Heart right ventricle (tissue), 16 donors: ENCODE results near the gene JADE1. TPM values are rescaled to one million over a fixed set of nuclear protein-coding genes. Genes with fewer than 3 reads are reported as not detected.

Experiments used
- ATAC-seq, 8 donors: fragments of 200-7000 bp; cut with Tn5 transposase; one replicate each; pipeline ENCODE4 v1.9.1; 2020; ENCODE audit warnings: mild to moderate bottlenecking in 8 of 8, moderate library complexity in 8 of 8, moderate number of reproducible peaks in 1 of 8
- DNase-seq, 2 donors: peaks; one replicate each; pipeline ENCODE4 v3.0.0-alpha.2; 2020
- H3K27ac ChIP-seq, 10 donors: fragments of 200-600 bp; sonication (generic) in 2 of 10; one replicate each; pipeline versions ENCODE4 v1.5.0 to v1.8.0; 2020 to 2022; ENCODE audit warnings: mild to moderate bottlenecking in 3 of 10
- H3K27me3 ChIP-seq, 7 donors: fragments of 200-600 bp; one replicate each; pipeline ENCODE4 v1.8.0; 2021 to 2022; ENCODE audit warnings: mild to moderate bottlenecking in 2 of 7
- H3K36me3 ChIP-seq, 9 donors: fragments of 200-600 bp; sonication (generic) in 1 of 9; one replicate each; pipeline versions ENCODE4 v1.5.0 to v1.8.0; 2020 to 2022; ENCODE audit warnings: mild to moderate bottlenecking in 2 of 9
- H3K4me1 ChIP-seq, 9 donors: fragments of 200-600 bp; sonication (generic) in 1 of 9; one replicate each; pipeline versions ENCODE4 v1.5.0 to v1.8.0; 2020 to 2022; ENCODE audit warnings: mild to moderate bottlenecking in 4 of 9
- H3K4me3 ChIP-seq, 10 donors: fragments of 200-600 bp; sonication (generic) in 2 of 10; one replicate each; pipeline versions ENCODE4 v1.5.0 to v1.8.0; 2020 to 2022; ENCODE audit warnings: mild to moderate bottlenecking in 7 of 10, moderate library complexity in 2 of 10
- H3K9me3 ChIP-seq, 11 donors: fragments of 200-600 bp in 10 of 11; sonication (generic) in 2 of 11; one replicate each; pipeline versions ENCODE4 v1.5.0 to v1.8.0; 2013 to 2022; ENCODE audit warnings: mild to moderate bottlenecking in 2 of 11, control low read depth in 1 of 11, moderate library complexity in 1 of 11
- WGBS, 2 donors: extraction: QIAGEN DNeasy Blood & Tissue Kit; methylation state at CpG; one replicate each; pipeline ENCODE4 v1.1.7; 2013; ENCODE audit warnings: inconsistent platforms in 1 of 2; 5-methylcytosine and 5-hydroxymethylcytosine counted together
- intact Hi-C, 10 donors: fragments of 100-400 bp; cut with DNase I; formaldehyde crosslinking; loops; one replicate each; pipeline versions ENCODE4 v1.11.1 to v1.14.2; 2022
- polyA plus RNA-seq, 2 donors: library from polyadenylated mRNA; stranded (reverse); fragments of 200-250 nt; gene quantifications; one replicate each; pipeline ENCODE4 v1.2.3, GENCODE V29; 2013
- total RNA-seq, 10 donors: library from RNA; stranded (reverse); fragmentation: NEBNext Ultra II Directional in 3 of 10; extraction: Animal tissue kit (Norgen Biotek cat#: 25700) in 3 of 10; gene quantifications; one replicate each; pipeline versions ENCODE4 v1.2.1 to v1.2.4, GENCODE V29; 2021 to 2023
- TF ChIP-seq, protein P1 (sequence below), 9 donors: fragments of 200-600 bp; sonication (generic) in 2 of 9; IDR thresholded peaks; one replicate each; pipeline versions ENCODE4 v1.5.0 to v1.8.0; 2021 to 2022; ENCODE audit warnings: antibody characterized with exemption in 9 of 9, mild to moderate bottlenecking in 5 of 9, moderate library complexity in 1 of 9
- donor health status: Arrhythmogenic right ventricular cardiomyopathy.
- donor health status: ischemic (EF 13 %, LVEDD 7.1; RV severe dilation, severe dysfunction).
- donor health status: healthy with polysubstance abuse.
- donor health status: DM: no; HTN: yes; CAD: no.
- donor health status: DM: no; HTN: no; CAD: no.
- donor health status: ischemic (EF 25% LVEDD 6.9; RV normal size, moderate dysfunction).
- donor health status: ischemic (EF 25% LVEDD 5.7; RV mildly dilated, moderate dysfunction).
- donor health status: healthy.
- donor health status: DM: yes; HTN: yes; CAD: no.
- donor health status: Ischemic cardiomyopathy.
- donor health status: ischemic (EF 35%, LVEDD 5.7; RV mildly dilated, moderate dysfunction).
- donor health status: nonischemic (EF 11% LVEDD 7.7; RV severe dilation, severe dysfunction).
- donor health status: DM: yes; HTN: yes; CAD: no.
- donor health status: PGD.
- donor health status: ischemic (EF 29% LVEDD 5.4; RV normal size, mild dysfunction).
- donor health status: nonischemic (EF 23%, LVEDD 6.1; RV moderate dilation, normal function).

The JADE1 gene
- total and polyA plus RNA-seq, 12 donors = 12.1 to 32.3 (median 23.5) TPM

DNA sequence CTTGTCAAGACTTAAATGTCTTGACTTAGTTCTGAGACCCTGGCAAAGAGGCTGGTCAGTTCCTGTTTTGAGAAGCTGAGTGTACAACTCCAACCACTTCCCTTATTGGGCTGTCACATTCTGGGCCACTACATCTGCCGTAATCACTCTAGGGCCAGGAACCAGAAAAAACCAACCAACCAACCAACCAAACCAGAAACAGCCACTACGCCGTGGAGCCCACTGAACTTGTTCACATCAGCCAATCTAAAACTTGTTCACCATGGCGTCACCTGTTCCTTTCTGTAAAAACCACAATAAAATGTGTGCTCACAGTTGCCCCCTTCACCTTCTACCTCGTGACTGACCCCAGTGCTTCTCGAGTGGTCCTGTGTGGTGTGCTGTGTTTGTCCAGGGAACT, 107.3 kb downstream of the JADE1 start:
- no peaks in the 10 kb centered on the region for H3K27me3 ChIP-seq
- H3K27ac ChIP-seq = peak overlapping the region in 2 of 10 donors; percentile 31 to 84
- TF ChIP-seq, protein P1, sequence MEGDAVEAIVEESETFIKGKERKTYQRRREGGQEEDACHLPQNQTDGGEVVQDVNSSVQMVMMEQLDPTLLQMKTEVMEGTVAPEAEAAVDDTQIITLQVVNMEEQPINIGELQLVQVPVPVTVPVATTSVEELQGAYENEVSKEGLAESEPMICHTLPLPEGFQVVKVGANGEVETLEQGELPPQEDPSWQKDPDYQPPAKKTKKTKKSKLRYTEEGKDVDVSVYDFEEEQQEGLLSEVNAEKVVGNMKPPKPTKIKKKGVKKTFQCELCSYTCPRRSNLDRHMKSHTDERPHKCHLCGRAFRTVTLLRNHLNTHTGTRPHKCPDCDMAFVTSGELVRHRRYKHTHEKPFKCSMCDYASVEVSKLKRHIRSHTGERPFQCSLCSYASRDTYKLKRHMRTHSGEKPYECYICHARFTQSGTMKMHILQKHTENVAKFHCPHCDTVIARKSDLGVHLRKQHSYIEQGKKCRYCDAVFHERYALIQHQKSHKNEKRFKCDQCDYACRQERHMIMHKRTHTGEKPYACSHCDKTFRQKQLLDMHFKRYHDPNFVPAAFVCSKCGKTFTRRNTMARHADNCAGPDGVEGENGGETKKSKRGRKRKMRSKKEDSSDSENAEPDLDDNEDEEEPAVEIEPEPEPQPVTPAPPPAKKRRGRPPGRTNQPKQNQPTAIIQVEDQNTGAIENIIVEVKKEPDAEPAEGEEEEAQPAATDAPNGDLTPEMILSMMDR (IDR thresholded peaks at IDR 0.05) = no peak
- H3K4me3 ChIP-seq = no peak overlapping the region
- H3K9me3 ChIP-seq = no peaks in the 10 kb centered on the region
- ATAC-seq = peak in 7 of 8 donors; percentile 43 to 73 (median 61)
- 88 to 95% methylated on average over 6 of the region's 6 CpGs for WGBS, 2 donors
- no peaks in the 10 kb centered on the region for H3K36me3 ChIP-seq
- intact Hi-C loops = no loop called here
- peak in 1 of 2 donors; percentile 14 for DNase-seq
- H3K4me1 ChIP-seq = peaks cover 0 to 38% (median 0%) of the 10 kb centered on the region in 9 donors

- DNase-seq = no peak
- TF ChIP-seq, protein P1 (IDR thresholded peaks at IDR 0.05) = no peak
- H3K27ac ChIP-seq = peak overlapping the region in 1 of 10 donors; percentile 84
- no peaks in the 10 kb centered on the region for H3K9me3 ChIP-seq
- no peaks in the 10 kb centered on the region for H3K36me3 ChIP-seq
- no peak overlapping the region for H3K4me3 ChIP-seq
- peaks cover 0 to 29% (median 0%) of the 10 kb centered on the region in 9 donors for H3K4me1 ChIP-seq
- intact Hi-C loops = no loop called here
- WGBS, 2 donors = 63 to 67% methylated on average over 2 of the region's 2 CpGs
- H3K27me3 ChIP-seq = no peaks in the 10 kb centered on the region
- peak in 1 of 8 donors; percentile 14 for ATAC-seq
Measured at GRCh38 chr4:128917781-128918180, 108.3 kb downstream of the JADE1 start.

GRCh38 chr4:128921954-128922353, 112.5 kb downstream of the JADE1 start:
- 96% methylated on average over 3 of the region's 3 CpGs for WGBS, 2 donors
- intact Hi-C loops = no loop called here
- ATAC-seq = no peak

More at GRCh38 chr4:128921954-128922353, 112.5 kb downstream of the JADE1 start:
- H3K27me3 ChIP-seq = no peaks in the 10 kb centered on the region
- DNase-seq = no peak
- H3K36me3 ChIP-seq = peaks cover 0 to 20% (median 4%) of the 10 kb centered on the region in 9 donors
- H3K4me3 ChIP-seq = no peak overlapping the region
- H3K4me1 ChIP-seq = peaks cover 0 to 13% (median 0%) of the 10 kb centered on the region in 9 donors
- no peak overlapping the region for H3K27ac ChIP-seq
- TF ChIP-seq, protein P1 (IDR thresholded peaks at IDR 0.05) = no peak
- H3K9me3 ChIP-seq = peaks cover 0 to 8% (median 0%) of the 10 kb centered on the region in 11 donors
